NCI-H2081 (cell line): ENCODE measurements around the gene GLRA1.

ENCODE experiments used
- DNase-seq, 2 experiments: peaks; one replicate each; lab custom pipeline; 2025; lab: John Stamatoyannopoulos, UW

Gene GLRA1

GRCh38 chr5:151772846-151773561 lies 151.6 kb downstream of the GLRA1 start:
- DNase-seq = no peak
